Gastroesophageal sphincter (tissue), 3 donors: Measurements from ENCODE around the gene PANK1.

ENCODE experiments used
- EP300 ChIP-seq: sonication (generic); formaldehyde crosslinking; IDR thresholded peaks from one replicate; pipeline ENCODE4 v1.6.1; 2017; ENCODE audit warnings: antibody characterized with exemption, mild to moderate bottlenecking
- POLR2A ChIP-seq, 2 donors: fragments of 450-650 bp; IDR thresholded peaks; one replicate each; pipeline ENCODE4 v1.6.1; 2017; ENCODE audit warnings: antibody characterized with exemption in 2 of 2, mild to moderate bottlenecking in 2 of 2, moderate library complexity in 1 of 2
- POLR2AphosphoS5 ChIP-seq: sonication (generic); formaldehyde crosslinking; IDR thresholded peaks from one replicate; pipeline ENCODE4 v1.6.1; 2017; ENCODE audit warnings: antibody characterized with exemption
- TF ChIP-seq, protein P1 (sequence below), 4 experiments: fragments of 200-600 bp in 2 of 4; fragments of 450-650 bp in 2 of 4; sonication (generic) in 1 of 4; IDR thresholded peaks; one replicate each; pipeline ENCODE4 v1.5.1; 2017 to 2019; ENCODE audit warnings: antibody characterized with exemption in 4 of 4, mild to moderate bottlenecking in 2 of 4, moderate library complexity in 2 of 4

DNA sequence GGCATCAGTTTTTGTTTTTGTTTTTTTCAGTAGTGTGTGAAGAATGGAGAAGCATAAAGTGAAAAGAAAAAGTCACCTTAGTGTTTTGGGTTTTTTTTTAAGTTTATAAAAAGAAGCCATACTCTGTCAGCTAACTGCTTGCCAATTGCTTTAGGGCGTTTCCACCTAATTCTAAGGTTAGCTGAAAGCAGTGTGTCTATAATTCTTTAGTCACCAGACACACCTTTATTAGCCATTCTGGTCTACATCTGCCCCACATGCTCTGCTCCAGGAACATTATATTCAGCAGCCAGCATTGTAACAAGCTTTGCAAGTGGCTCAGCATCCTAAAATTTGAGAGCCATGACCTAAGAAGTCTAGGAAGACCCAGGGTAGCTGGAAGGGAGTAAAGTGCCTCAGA, 95.5 kb downstream of the PANK1 start:
- TF ChIP-seq, protein P1, sequence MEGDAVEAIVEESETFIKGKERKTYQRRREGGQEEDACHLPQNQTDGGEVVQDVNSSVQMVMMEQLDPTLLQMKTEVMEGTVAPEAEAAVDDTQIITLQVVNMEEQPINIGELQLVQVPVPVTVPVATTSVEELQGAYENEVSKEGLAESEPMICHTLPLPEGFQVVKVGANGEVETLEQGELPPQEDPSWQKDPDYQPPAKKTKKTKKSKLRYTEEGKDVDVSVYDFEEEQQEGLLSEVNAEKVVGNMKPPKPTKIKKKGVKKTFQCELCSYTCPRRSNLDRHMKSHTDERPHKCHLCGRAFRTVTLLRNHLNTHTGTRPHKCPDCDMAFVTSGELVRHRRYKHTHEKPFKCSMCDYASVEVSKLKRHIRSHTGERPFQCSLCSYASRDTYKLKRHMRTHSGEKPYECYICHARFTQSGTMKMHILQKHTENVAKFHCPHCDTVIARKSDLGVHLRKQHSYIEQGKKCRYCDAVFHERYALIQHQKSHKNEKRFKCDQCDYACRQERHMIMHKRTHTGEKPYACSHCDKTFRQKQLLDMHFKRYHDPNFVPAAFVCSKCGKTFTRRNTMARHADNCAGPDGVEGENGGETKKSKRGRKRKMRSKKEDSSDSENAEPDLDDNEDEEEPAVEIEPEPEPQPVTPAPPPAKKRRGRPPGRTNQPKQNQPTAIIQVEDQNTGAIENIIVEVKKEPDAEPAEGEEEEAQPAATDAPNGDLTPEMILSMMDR (IDR thresholded peaks at IDR 0.05) = no peak
- TF ChIP-seq POLR2A (IDR thresholded peaks at IDR 0.05) (no peak), POLR2AphosphoS5 (no peak), EP300 (no peak)
